ENCODE data around the gene KRT12. TPM values are rescaled to one million over a fixed set of nuclear protein-coding genes. Genes with fewer than 3 reads are reported as not detected.

Gene KRT12
- total and polyA plus RNA-seq, 2 of the 4 experiments (the other 2 are of a cell fraction): not detected

GRCh38 chr17:40850293-40850972 lies 16.6 kb downstream of the KRT12 start:
- CTCF ChIA-PET: no interaction called here
- no CpG with 5 or more reads among the region's 3 CpGs for WGBS, 2 experiments (ENCODE audit: extremely low coverage in 2 of 2, insufficient read length in 1 of 2)
- POLR2A ChIA-PET (ENCODE audit: unreplicated experiment): no interaction called here
- H3K4ac ChIP-seq (ENCODE audit: low read depth, low read length): no peak overlapping the region
- H3K4me2 ChIP-seq (ENCODE audit: low read depth, low read length): no peak overlapping the region
- H2AK5ac ChIP-seq (ENCODE audit: low read depth, low read length): no peak overlapping the region
- no peak overlapping the region for H2AFZ ChIP-seq (replicated peaks; ENCODE audit: low read length, poor library complexity)
- no peaks in the 10 kb centered on the region for H4K20me1 ChIP-seq (ENCODE audit: insufficient read depth, low read length)
- H3K18ac ChIP-seq (ENCODE audit: low read depth, low read length): peak overlapping the region; percentile 95; the same call in 1 of the 2 replicates
- ATAC-seq (ENCODE audit: low read depth) (peak; percentile 39), DNase-seq (peak; percentile 70)
- in situ Hi-C loops (cut with MboI; ENCODE audit: low sequenced_read_pairs): no loop called here
- H4K91ac ChIP-seq (ENCODE audit: insufficient read depth, low read depth, low read length): no peak overlapping the region
- no peaks in the 10 kb centered on the region for H3K36me3 ChIP-seq (ENCODE audit: control insufficient read depth, insufficient read depth, low read length)
- H3K27ac ChIP-seq (ENCODE audit: insufficient read depth, low read length): no peak overlapping the region
- peak overlapping the region; percentile 35; the same call in 1 of the 2 replicates for H2BK20ac ChIP-seq (ENCODE audit: low read depth, low read length)
- peaks cover 0 to 4% of the 10 kb centered on the region in 2 experiments; a peak in 1 of 4 replicates for H3K79me1 ChIP-seq (ENCODE audit: low read depth in 1 of 2, low read length in 2 of 2)
- TF ChIP-seq CEBPB (IDR thresholded peaks at IDR 0.05; ENCODE audit: low read depth, low read length) (peak; percentile 92), CTCF (conservative IDR thresholded peaks at IDR 0.05; ENCODE audit: low read depth, low read length) (no peak), FOS (IDR thresholded peaks at IDR 0.05; ENCODE audit: low read depth, low read length) (peak; percentile 19; the same call in 1 of the 2 replicates), BHLHE40 (IDR thresholded peaks at IDR 0.05; ENCODE audit: low read depth, low read length) (no peak)
- BruUV-seq (replicated peaks): no TSS peak
- intact Hi-C loops (cut with micrococcal nuclease): no loop called here
- peaks cover 16% of the 10 kb centered on the region for H3K4me1 ChIP-seq (ENCODE audit: control insufficient read depth, insufficient read depth, low read length)
- no peak overlapping the region for H2BK120ac ChIP-seq (ENCODE audit: low read depth, low read length)
- no peak overlapping the region for H3K56ac ChIP-seq (ENCODE audit: extremely low read depth, insufficient read depth, low read length)
- peak overlapping the region; percentile 96; the same call in 1 of the 3 replicates for H2BK15ac ChIP-seq (ENCODE audit: low read depth, low read length)
- H3K23ac ChIP-seq (ENCODE audit: low read depth, low read length): no peak overlapping the region
- H3K9me3 ChIP-seq (ENCODE audit: control insufficient read depth, insufficient read depth, low read length): no peaks in the 10 kb centered on the region
- H3K27me3 ChIP-seq (ENCODE audit: control insufficient read depth, insufficient read depth, low read length): no peaks in the 10 kb centered on the region
- no peak overlapping the region for H3K9ac ChIP-seq (ENCODE audit: low read depth, low read length)
- no peak overlapping the region for H4K5ac ChIP-seq (ENCODE audit: low read depth, low read length)
- H3K9me1 ChIP-seq (ENCODE audit: insufficient read depth, low read length): 0 out of 2 replicates have a peak, but pooled peaks cover 2% of the 10 kb centered on the region
- peak overlapping the region; percentile 83 for H2BK5ac ChIP-seq (ENCODE audit: low read depth, low read length, poor library complexity, severe bottlenecking)
- no peak overlapping the region for H3K4me3 ChIP-seq (ENCODE audit: insufficient read depth, low read depth, low read length)
- dilution Hi-C loops (cut with HindIII; ENCODE audit: low sequenced_read_pairs, unreplicated experiment): no loop called here
- no peak overlapping the region for H3K14ac ChIP-seq (replicated peaks; ENCODE audit: low read depth, low read length)
- peak overlapping the region; percentile 32 to 79 for H4K8ac ChIP-seq (ENCODE audit: low read depth in 2 of 2, low read length in 2 of 2)
- H2AK9ac ChIP-seq (replicated peaks; ENCODE audit: low read depth, low read length, poor library complexity): no peak overlapping the region

All from IMR-90 (cell line).